Nucleus accumbens (tissue), 56 donors: ENCODE results near the gene UQCRH.

ENCODE experiments used
- DNase-seq, 56 donors: peaks; one replicate each; lab custom pipeline; 2025; lab: John Stamatoyannopoulos, UW

The UQCRH gene

DNA sequence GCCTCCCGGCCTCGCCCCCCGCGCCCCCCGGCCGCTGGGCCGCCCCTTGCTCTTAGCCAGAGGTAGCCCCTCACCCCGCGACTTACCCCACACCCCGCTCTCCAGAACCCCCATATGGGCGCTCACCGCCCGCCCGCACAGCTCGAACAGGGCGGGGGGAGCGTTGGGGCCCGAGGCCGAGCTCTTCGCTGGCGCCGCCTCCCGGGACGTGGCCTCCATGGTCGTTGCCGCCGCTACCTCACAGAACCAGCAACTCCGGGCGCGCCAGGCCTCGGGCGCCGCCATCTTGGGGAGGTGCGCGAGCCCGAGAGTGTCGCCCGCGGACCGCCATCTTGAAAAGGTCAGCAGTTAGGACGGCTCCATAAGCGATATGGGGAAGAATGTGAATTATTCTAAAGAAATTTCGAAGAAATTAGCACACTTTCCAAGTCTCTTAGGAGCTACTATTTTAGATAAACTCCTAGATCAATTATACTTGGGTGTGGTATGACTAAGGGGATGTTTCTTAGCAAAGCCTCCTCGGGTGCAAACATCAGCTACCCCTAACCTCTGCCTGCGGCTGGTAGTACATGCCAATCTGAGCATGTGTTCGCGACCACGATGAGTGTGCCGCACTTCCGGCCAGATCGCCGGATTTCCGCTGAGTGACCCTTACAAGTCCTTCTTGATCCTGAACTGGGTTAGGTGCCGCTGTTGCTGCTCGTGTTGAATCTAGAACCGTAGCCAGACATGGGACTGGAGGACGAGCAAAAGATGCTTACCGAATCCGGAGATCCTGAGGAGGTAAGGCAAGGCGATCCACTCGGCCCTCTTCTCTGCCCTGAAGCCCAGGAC, at the start of gene UQCRH, which contains the start of gene LRRC41:
Gene UQCRH, plus strand, starts transcription at position 661 of the 834 bp plus-strand sequence. Its CDS starts 69 bp downstream, at position 730.
Gene LRRC41, minus strand, starts transcription at position 579 of the 834 bp plus-strand sequence. Its CDS starts 294 bp downstream, at position 285.
- DNase-seq, result peak; percentile 58 to 97 (median 90)

DNA sequence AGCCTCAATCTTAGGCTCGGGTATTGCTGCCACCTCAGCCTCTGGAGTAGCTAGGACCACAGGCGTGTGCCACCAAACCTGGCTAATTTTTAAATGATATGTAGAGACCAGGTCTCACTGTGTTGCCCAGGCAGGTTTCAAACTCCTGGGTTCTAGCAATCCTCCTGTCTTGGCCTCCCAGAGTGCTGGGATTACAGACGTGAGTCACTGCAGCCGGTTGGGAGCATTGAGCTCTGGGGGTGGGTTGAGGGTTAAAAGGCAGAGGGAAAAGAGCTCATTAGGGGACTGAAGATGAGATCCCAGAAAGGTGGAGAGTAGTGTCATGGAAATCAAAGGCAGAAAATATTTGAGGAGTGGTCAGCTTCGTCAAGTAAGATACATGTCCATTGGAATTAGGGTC, 48.8 kb upstream of the UQCRH start:
- no peak for DNase-seq

DNA sequence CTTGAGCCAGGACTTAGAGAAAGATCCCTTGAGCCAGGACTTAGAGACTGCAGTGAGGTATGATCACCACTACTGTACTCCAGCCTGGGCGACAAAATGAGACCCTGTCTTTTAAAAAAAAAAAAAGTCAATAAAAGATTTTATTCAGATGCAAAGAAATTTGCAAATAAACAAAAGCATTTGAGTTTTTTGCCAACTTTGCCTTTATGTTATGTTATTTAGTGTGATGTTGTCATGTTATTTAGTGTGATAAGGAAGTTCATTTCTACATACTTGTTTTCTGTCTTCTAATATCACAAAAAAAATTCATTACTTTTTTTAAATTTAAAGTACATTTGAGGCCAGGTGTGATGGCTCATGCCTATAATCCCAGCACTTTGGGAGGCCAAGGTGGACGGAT, 47.0 kb upstream of the UQCRH start:
- DNase-seq, result no peak

DNA sequence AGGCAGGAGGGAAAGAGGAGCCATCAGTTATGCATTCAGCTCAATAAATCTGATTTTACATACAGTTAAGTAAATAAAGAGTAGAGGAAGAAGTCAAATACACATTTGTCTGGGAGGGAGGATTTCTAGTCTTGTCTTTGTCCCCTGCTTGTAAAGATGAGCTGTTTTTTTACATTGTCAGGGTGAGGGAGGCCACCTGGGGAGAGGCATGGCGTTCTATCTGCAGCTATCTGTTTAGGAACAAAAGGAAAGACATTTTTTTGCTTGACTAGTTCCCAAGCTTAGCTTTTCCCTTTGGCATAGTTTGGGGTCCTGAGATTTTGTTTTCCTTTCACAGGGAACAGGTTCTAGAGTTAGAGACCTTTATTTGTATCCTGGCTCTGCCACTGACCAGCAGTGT, 41.0 kb upstream of the UQCRH start:
- DNase-seq, result no peak

DNA sequence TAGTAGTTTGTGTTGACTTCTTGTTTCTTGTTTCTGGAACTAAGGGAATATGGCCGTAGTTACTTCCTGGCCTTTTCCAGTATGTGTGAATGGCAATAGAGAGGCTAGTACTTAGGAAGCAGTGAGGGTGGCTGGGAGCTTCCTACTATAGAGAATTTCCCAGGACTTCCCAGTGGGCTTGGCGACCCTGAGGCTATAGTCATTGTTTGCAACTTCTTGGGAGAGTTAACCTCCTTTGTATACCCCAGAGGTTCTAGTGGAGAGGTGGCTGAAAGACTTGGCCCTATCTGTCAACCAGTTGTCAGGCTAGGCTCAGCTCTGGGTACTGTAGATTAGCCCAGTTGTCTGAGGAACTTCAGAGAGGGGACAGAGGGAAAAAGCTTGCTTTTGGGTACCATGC, 40.4 kb upstream of the UQCRH start:
- DNase-seq, result no peak

DNA sequence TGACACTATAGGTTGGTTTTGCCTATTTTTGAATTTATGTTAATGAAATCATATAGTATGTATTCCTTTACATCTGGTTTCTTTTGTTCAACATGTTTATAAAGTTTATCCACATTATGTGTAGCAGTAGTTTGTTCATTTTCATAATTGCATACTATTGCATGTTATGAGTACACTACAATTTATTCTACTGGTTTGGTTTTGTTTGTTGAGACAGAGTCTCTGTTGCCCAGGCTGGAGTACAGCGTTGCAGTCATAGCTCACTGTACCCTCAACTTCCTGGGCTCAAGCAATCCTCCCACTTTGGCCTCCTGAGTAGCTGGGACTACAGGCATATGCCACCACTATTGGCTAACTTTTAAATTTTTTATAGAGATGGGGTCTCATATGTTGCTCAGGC, 34.9 kb upstream of the UQCRH start:
- DNase-seq, result no peak

DNA sequence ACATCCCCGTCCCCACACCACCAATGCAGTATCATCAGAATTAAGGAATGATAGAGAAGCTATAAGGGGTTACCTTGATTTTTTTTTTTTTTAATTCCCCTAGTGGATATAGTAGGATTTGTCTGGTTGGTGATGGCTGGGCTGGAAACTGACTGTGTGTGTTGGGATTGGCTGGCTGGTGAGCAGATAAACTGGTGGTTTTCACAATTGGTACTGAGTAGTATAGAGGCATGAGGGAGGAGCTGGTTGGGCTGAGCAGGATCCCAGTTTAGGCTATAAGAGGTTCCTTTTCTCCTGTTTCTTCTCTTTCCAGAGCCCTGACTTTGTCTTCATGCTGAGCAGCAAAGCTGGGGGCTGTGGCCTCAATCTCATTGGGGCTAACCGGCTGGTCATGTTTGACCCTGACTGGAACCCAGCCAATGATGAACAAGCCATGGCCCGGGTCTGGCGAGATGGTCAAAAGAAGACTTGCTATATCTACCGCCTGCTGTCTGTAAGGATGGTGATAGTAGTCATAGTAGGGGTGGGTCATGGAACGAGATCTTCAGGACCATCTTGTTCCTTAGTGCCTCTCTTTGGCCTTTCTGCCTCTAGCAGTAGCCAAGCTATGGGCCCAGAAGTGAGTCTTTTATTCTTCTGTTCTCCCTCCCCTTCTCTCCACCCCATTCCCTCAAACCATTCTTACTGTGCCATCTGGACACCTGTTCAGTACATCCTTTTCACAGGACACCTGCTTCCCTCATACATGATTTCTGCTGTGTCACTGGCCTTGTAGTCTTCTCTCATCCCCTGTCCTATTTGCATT, 29.1 kb upstream of the UQCRH start:
- no peak for DNase-seq

DNA sequence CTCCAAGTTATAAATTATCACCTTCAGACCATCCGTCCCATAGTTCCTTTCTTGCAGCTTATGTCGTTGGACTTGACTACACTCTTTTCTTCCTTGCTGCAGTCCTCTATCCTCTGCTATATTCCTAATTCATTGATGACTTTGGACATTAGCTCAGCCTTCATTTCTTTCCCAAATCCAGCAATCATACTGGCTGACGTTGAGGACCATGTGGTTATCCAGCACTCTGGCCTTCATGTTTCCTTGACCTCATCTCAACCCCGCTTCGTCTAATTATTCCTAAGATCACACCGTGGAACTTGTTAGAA, 28.5 kb upstream of the UQCRH start:
- no peak for DNase-seq

DNA sequence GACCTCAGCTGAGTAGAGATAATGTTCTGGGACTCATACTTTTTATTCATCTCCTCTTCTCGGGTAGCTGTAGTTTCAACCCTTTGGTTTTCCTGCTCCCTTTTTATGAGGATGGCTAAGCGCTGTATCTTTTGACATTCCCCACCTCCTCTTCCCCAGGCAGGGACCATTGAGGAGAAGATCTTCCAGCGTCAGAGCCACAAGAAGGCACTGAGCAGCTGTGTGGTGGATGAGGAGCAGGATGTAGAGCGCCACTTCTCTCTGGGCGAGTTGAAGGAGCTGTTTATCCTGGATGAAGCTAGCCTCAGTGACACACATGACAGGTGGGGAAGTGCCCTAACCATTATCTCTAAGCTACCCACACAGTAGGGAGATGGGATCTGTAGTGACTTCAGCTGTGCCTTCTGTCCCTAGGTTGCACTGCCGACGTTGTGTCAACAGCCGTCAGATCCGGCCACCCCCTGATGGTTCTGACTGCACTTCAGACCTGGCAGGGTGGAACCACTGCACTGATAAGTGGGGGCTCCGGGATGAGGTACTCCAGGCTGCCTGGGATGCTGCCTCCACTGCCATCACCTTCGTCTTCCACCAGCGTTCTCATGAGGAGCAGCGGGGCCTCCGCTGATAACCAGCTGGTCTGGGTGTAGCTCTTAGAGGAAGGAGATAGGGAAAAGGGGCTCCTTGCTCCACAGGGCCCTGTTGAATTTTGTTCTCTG, 25.7 kb upstream of the UQCRH start:
- no peak for DNase-seq

DNA sequence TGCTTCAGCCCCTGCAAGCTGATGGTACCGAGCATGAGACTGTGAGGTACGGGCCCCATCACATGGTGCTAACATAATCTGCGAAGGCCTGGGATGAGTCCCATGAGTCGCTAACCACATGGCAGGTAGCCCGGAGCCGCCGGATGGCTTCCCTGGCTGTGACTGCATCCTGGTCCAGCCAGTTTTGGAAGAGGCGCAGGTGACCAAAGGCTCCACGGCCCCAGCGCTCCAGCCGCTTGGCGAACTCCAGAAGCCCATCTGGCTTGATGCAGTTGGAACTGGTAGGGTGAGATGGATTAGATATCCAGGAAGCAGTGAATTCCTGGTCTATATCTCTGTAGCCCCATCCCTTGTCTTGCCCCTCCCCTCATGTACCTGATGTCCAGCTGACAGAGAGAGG, 24.7 kb upstream of the UQCRH start:
- no peak for DNase-seq

DNA sequence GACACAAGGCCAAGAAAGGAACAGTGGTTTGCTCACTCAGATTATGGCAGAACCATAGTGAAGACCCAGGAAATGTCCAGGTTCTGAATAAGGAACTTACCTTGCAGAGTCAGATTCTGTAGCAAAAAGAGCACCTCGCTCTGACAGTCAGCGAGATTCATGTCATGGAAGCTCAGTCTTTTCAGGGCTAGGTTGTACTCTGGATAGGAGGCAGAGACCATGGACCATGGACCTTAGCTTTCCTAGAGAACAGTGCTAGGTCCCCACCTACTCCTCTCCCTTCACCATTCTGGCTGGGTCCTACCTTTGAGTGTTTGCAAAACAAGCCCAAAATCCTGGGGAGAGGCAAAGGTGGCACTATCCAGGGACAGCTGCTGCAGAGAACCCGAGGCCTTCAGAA, 23.4 kb upstream of the UQCRH start:
- no peak for DNase-seq

DNA sequence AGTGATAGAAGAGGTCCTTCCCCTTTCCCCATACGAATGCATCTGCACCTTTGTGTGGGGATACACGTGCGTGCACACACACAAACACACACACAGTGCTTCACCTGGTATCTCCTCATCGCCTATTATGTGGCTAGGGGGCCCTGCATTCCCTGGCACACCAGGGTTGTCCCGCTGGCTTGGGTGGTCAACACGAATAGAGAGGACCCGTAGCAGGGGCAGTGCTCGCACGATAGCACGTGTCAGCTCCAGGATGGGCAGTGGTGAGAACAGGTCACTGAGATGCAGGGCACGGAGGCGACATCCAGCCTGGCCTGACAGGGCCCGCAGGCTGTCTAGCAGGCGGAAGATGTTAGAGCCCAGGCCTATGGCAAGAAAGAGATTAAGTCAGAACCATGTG, 22.5 kb upstream of the UQCRH start:
- no peak for DNase-seq

DNA sequence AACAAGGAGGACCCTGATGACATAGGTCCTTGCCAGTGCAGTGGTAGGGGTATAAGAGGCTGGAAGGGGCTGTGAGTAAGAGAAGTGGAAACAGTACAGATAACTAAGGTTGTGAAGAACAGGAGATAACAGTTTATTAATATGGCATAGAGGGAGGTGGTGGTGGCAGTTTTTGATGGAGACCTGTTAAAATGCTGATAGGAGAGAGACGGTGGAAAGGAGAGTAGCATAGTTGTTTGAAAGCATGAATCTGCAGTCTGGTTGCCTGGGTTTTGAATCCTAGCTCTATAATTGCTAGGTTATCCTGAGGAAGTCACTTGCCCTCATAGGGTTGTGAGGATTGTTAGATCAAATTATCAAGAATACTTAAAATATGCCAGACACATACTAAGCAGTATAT, 19.4 kb upstream of the UQCRH start:
- no peak for DNase-seq

DNA sequence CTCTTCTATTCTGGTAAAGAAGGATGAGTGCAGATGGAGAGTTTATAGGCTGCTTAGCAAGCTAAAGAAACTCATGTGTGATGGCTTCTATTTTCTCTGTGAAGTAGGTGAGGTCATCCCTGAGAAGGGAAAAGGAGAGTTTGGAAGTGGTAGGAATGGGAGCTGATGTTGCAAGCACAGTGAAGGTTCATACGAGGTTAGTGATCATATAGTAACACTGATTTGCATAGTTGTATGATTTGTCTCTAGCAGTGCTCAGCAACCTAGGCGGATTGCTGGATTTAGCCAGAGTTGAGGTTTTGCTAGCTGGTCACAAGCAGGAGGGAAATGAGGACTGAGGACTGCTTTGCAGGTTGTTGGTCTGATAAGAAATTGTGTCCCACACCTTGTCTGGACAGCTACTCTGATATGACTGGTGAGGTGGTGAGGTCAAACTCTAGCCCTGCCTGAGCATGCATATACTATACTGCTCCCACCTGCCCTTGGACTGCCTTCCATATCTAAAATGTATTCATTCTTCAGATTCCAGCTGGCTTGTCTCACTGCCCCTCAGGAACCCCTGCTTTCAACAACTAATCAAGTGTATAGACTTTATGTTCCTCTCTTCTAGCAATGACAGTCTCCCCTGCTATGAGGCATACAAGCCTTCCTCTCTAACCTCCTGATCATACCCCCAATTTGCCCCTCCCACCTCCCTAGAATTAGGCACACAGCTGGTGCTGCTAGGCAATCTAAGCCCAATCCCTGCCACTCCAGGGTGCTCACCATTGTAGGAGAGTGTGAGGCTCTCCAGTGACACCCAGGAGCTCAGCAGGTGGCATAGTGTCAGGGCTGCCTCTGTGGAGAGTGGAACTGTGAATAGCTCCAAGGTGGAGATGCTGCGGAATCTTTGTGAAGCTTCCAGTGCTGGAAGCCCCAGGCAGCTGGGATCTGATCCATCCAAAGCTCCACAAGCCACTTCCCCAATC, 18.6 kb upstream of the UQCRH start:
- no peak for DNase-seq

DNA sequence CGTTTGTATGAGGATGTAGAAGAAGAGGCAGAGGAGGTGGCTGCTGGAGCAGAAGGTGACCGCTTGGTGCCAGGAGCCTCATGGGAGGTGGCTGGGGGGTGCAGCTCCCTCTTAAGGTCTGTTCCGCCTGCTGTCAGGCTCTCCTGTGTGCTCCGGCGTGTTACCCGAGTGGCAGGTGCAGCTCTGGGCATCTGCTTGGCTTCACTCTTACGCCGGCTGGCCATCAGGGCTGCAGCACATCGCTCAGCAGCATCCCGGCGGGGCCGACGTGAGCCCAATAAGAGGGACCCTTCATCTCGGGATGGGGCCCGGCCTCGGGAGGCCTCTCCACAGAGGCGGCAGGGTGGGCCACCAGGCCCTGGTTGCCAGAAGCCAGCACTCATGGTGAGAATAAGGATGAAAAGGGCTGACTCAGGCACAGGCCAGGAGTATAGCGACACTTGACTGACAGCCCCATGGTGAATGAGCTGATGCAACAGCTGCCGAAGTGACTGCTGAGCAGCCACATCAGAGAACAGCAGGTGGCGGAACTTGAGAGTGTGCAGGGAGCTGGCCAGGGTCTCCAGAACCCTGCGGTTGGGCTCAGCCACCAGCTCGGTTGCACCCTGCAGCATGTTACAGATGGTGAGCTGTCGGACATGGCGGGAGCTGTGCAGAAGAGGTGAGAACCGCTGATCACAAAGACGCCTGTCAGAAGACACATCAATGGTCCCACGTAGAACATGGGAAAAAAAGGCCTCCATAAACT, 17.6 kb upstream of the UQCRH start:
- no peak for DNase-seq

DNA sequence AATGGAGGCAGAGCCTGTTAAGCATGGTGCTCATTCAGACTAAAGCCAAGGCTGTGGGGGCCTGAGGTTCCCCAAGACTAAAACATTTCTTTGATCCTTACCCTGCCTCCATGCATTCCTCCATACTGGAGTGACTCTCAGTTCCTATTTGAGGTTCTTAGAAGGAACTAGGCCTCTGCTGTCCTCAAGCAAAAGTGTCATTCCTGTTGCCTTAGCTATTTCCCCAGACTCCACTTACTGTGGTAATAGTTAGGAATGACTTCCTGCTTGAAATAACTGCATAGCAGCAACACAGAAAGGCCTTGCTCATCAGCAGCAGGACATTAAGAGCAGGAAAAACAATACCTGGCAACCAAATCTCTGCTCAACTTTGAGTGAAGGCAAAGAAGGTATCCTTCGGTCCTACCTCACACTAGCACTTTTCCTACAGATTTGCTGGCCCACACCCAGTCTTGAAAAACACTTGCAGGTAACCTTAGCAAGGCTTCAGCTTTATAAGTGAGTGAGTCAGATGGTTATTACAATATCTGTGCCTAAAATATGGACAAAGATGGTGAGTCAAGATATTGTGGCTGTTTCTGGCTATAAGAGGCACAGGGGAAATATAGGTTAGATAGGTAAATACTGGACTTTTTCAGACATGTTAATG, 14.9 kb upstream of the UQCRH start:
- DNase-seq, result no peak

DNA sequence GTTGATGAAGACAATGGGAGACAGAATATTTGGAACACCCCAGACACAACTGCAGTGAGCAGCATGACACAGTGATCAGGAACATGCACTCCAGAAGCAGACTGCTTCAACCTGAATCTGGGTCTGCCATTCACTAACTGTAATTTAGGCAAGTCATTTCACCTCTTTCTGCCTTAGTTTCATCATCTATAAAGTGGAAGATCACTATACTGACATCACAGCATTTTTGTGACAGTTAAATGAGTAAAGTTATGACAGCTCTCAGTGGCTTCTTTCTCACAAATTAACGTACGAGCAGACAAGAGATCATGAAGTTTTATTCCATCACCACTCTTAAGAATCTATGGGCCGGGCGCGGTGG, 14.4 kb upstream of the UQCRH start:
- DNase-seq, result no peak

DNA sequence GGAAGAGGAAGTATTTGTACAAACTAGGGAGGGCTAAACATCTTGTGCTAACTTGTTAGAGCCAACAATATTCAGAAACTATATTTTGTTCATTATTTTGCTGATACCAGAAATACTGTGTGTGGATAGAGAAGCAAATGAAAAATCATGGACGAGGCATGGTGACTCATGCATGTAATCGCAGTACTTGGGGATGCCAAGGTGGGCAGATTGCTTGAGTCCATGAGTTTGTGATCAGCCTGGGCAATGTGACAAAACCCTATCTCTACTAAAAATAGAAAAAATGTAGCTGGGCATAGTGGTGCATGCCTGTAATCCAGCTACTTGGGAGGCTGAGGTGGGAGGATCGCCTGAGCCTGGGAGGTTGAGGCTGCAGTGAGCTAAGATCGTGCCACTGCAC, 13.5 kb upstream of the UQCRH start:
- no peak for DNase-seq

DNA sequence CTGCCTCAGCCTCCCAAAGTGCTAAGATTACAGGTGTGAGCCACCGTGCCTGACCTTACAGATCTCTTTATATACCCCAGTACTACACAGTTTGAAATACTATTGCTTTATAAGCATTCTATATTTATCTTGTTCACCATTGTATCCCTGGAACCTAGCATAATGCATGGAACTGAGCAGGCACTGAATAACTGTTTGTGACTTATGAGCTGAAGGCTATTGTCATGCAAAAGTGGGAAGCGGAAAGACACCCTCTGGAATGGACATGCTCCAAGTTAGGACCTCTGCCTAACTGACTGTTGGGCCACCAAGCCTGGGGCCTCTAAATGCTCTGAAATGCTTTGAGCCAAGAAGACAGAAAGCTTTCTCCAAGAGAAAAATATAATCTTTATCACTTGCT, 8.2 kb upstream of the UQCRH start:
- no peak for DNase-seq
